CD4-positive, alpha-beta T cell treated with Interleukin-1 beta for 1 hour (primary cell): ENCODE results near the gene TTC38.
A peak's percentile ranks its signal among the peaks of the same experiment; 100 is the strongest.

Source experiments
- DNase-seq, 2 donors: peaks; one replicate each; pipeline ENCODE4 v3.0.0-alpha.2; 2020 to 2022

The TTC38 gene

GRCh38 chr22:46280063-46280817, 12.4 kb downstream of the TTC38 start:
- no peak for DNase-seq

- DNase-seq = peak; percentile 62 to 66
Observed at GRCh38 chr22:46280999-46281623, 13.3 kb downstream of the TTC38 start.

GRCh38 chr22:46281866-46282678, 14.3 kb downstream of the TTC38 start:
- DNase-seq = no peak

- no peak for DNase-seq
Observed at GRCh38 chr22:46286006-46286405, 18.2 kb downstream of the TTC38 start.

- no peak for DNase-seq
Observed at GRCh38 chr22:46286941-46287872, 19.4 kb downstream of the TTC38 start.

GRCh38 chr22:46287873-46288751, 20.3 kb downstream of the TTC38 start:
- DNase-seq = peak; percentile 53 to 71

- no peak for DNase-seq
Observed at GRCh38 chr22:46288846-46289243, 21.0 kb downstream of the TTC38 start.

GRCh38 chr22:46289244-46289891, 21.6 kb downstream of the TTC38 start:
- DNase-seq = peak; percentile 63 to 65

- DNase-seq = peak; percentile 11 to 18
Observed at GRCh38 chr22:46290121-46290842, 22.5 kb downstream of the TTC38 start.

GRCh38 chr22:46290843-46291785, 23.3 kb downstream of the TTC38 start:
- no peak for DNase-seq

- no peak for DNase-seq
Observed at GRCh38 chr22:46292173-46292572, 24.4 kb downstream of the TTC38 start.

GRCh38 chr22:46292732-46293131, 24.9 kb downstream of the TTC38 start:
- DNase-seq = no peak

- DNase-seq = peak in 1 of 2 donors; percentile 37
Observed at GRCh38 chr22:46293577-46294260, 25.9 kb downstream of the TTC38 start.

- DNase-seq = no peak
Observed at GRCh38 chr22:46294784-46295183, 27.0 kb downstream of the TTC38 start.

- DNase-seq = no peak
Observed at GRCh38 chr22:46295277-46295971, 27.6 kb downstream of the TTC38 start.

- DNase-seq = peak; percentile 98 to 99
Observed at GRCh38 chr22:46296257-46297150, 28.7 kb downstream of the TTC38 start, which contains the start of gene GTSE1. TSS of gene GTSE1 (plus strand) at chr22:46296870. CDS start at chr22:46297401, 531 bp downstream.
